ENCODE results near the gene ATN1.

DNA sequence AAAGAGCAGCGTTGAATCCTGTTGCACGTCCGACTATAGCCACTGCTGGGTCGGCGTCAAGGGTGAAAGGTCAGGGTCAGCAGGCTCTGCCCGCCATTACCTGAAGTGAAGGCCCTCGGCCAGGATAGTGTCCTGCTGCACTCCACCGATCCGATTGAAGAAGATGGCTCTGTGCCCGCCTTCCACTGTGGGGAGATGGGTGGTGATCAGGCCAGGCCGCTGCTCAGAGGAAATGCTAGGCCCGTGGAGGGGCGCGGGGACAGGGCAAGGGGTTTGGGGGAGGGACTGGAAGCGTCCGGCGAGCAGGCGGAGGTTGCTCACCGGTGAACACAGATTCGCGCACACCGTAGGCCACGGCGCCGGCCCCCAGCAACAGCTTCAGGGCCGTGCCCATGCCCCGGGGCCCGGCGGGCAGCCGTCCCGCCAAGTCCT, 42.4 kb downstream of the ATN1 start:
- TF ChIP-seq, protein P1, sequence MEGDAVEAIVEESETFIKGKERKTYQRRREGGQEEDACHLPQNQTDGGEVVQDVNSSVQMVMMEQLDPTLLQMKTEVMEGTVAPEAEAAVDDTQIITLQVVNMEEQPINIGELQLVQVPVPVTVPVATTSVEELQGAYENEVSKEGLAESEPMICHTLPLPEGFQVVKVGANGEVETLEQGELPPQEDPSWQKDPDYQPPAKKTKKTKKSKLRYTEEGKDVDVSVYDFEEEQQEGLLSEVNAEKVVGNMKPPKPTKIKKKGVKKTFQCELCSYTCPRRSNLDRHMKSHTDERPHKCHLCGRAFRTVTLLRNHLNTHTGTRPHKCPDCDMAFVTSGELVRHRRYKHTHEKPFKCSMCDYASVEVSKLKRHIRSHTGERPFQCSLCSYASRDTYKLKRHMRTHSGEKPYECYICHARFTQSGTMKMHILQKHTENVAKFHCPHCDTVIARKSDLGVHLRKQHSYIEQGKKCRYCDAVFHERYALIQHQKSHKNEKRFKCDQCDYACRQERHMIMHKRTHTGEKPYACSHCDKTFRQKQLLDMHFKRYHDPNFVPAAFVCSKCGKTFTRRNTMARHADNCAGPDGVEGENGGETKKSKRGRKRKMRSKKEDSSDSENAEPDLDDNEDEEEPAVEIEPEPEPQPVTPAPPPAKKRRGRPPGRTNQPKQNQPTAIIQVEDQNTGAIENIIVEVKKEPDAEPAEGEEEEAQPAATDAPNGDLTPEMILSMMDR (IDR thresholded peaks at IDR 0.05) = no peak
- no peak for TF ChIP-seq POLR2AphosphoS5 (IDR thresholded peaks at IDR 0.05)
- no peak for TF ChIP-seq POLR2A (IDR thresholded peaks at IDR 0.05)

All from prostate gland (tissue), 2 donors.